Testis (tissue), 2 donors: Measurements from ENCODE around the gene FCN2.

Experiments used
- POLR2A ChIP-seq: fragments of 450-650 bp; IDR thresholded peaks from one replicate; pipeline ENCODE4 v1.6.1; 2017; ENCODE audit warnings: antibody characterized with exemption, mild to moderate bottlenecking, moderate library complexity
- TF ChIP-seq, protein P1 (sequence below), 3 experiments: fragments of 450-650 bp in 2 of 3; fragments of 200-600 bp in 1 of 3; sonication (generic) in 1 of 3; IDR thresholded peaks; one replicate each; pipeline ENCODE4 v1.5.1; 2016 to 2019; ENCODE audit warnings: antibody characterized with exemption in 3 of 3, mild to moderate bottlenecking in 2 of 3, moderate library complexity in 1 of 3

DNA sequence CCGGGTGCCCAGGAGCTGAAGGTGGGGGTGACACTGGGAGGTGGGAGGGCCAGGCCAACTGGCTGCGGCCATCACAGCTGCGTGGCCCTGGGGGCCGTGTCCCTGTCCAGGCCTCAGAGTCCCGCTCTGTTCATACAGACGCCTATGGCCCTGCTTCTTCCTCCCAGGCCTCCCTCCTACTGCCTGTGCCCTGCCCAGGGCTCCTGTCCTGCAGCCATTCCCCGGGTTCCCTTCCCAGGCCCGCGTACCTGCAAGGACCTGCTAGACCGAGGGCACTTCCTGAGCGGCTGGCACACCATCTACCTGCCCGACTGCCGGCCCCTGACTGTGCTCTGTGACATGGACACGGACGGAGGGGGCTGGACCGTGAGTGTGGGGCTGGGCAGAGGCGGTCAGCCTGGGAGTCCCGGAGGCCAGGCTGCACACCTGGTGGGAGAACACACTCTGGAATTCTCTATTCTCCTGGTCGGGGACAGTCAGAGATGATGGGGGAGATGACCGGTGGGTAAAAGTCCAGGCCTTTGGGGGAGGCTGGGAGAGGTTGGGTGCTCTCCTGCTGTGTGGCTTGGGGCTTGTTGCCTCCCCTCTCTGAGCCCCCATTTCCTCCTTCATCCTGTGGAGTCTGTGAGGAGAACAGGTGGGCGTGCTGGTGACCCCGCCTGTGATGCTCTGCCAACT, 4.5 kb downstream of the FCN2 start:
- TF ChIP-seq, protein P1, sequence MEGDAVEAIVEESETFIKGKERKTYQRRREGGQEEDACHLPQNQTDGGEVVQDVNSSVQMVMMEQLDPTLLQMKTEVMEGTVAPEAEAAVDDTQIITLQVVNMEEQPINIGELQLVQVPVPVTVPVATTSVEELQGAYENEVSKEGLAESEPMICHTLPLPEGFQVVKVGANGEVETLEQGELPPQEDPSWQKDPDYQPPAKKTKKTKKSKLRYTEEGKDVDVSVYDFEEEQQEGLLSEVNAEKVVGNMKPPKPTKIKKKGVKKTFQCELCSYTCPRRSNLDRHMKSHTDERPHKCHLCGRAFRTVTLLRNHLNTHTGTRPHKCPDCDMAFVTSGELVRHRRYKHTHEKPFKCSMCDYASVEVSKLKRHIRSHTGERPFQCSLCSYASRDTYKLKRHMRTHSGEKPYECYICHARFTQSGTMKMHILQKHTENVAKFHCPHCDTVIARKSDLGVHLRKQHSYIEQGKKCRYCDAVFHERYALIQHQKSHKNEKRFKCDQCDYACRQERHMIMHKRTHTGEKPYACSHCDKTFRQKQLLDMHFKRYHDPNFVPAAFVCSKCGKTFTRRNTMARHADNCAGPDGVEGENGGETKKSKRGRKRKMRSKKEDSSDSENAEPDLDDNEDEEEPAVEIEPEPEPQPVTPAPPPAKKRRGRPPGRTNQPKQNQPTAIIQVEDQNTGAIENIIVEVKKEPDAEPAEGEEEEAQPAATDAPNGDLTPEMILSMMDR (IDR thresholded peaks at IDR 0.05): no peak
- TF ChIP-seq POLR2A: no peak
